ENCODE results near the gene CDKL1. TPM values are rescaled to one million over a fixed set of nuclear protein-coding genes. Genes with fewer than 3 reads are reported as not detected.
A peak's percentile ranks its signal among the peaks of the same experiment; 100 is the strongest.

CDKL1 gene
- total RNA-seq, 1 experiment from 2014 or later = 5.9 TPM

DNA sequence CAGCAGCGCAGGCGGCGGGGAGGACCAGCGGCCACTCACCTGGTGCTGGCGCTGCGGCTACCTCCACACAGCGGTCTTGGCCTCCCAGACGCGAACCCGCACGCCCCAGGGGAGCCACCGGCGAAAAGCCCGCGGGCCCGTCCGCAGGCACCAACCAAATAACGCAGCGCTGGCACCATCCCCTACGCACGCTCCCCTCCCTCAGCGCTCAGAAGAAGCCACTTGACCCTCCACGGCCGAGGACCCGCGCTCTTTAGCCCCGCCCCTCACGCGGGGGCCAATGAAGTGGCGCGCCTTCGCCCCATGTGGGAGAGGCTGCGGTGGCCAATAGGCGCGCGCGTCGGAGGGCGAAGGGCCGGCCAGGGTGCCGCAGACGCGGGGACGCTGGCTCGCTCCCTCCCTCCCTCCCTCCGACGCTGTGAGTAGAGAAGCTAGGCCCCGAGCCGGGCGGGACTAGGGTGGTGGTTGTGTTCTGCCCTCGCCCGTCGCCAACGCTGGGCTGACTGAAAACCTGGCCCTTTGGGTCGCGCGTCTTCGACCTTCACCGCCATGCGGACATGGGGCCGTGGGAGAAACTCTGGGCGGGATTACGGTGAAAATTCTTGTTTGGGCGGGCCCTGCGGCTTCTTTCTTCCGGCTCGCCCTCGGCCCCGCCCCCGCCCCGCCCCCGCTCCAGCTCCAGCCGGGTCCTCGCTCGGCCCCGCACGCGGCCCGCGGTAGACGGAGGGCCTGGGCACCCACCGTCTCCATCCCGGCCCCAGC is 84.5 kb downstream of the CDKL1 start, which contains the start of the genes DMAC2L and L2HGDH:
Gene DMAC2L, plus strand, starts transcription at position 353 of the 762 bp plus-strand sequence. CDS start 9,164 bp downstream, outside the sequence.
Gene L2HGDH, minus strand, starts transcription at position 258 of the 762 bp plus-strand sequence. Its CDS starts 79 bp downstream, at position 179.
- H3K27me3 ChIP-seq (ENCODE audit: low read length) = no peaks in the 10 kb centered on the region
- 0 out of 2 replicates have a peak, but pooled peaks cover 2% of the 10 kb centered on the region for H3K9me3 ChIP-seq (ENCODE audit: low read length)
- no peaks in the 10 kb centered on the region for H4K20me1 ChIP-seq (ENCODE audit: insufficient read depth, low read depth, low read length)
- H3K36me3 ChIP-seq (ENCODE audit: insufficient read depth, low read length) = peaks cover 24% of the 10 kb centered on the region
- H3K79me2 ChIP-seq (ENCODE audit: low read length) = peaks cover 86% of the 10 kb centered on the region
- H3K4me3 ChIP-seq (ENCODE audit: low read length) = peak within 1 kb of the TSS; percentile 77
- no peaks in the 10 kb centered on the region for H3K9me2 ChIP-seq (replicated peaks; ENCODE audit: insufficient read depth, low read length)
- peak within 1 kb of the TSS; percentile 80 for H3K4me2 ChIP-seq (ENCODE audit: low read depth, low read length, poor library complexity, severe bottlenecking)
- DNase-seq = peak; percentile 100
- H3K27ac ChIP-seq (ENCODE audit: low read length) = peak within 1 kb of the TSS; percentile 67
- H2AFZ ChIP-seq (ENCODE audit: low read length) = peak within 1 kb of the TSS; percentile 61
- H3K9ac ChIP-seq (ENCODE audit: low read length) = peak within 1 kb of the TSS; percentile 76
- peaks cover 27% of the 10 kb centered on the region for H3K4me1 ChIP-seq (ENCODE audit: low read length)

DNA sequence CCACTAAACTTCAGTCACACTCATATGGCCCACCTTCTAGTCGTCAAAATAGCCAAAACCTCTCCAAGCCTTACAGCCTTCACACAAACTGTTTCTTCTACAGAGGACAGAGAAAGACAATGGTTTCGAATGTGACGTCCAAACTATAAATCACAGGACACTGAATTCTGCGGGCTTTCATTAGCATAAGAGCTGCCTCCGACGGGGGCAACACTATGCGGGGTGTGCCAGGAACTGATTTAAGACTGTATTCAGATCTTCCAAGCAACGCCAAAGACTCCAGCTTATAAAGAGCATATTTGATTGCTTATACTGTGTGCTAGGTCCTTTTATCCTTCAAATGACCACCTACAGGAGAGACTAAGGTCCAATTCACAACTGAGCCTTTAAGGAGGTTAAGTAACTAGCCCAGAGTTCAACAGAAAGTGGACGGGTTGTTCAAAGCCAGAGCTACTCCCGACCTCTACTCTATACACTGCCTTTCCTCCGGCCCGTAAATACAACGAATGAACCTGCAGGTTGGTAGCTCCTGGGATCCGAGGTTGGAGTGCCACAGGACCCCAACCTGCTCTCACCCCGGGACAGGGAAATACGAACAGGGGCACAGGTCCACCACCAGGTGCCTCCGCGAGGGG is 85.2 kb downstream of the CDKL1 start:
- no peaks in the 10 kb centered on the region for H4K20me1 ChIP-seq (ENCODE audit: insufficient read depth, low read depth, low read length)
- peak; percentile 61 for DNase-seq
- peak overlapping the region; percentile 67 for H3K27ac ChIP-seq (ENCODE audit: low read length)
- peak overlapping the region; percentile 15 for H2AFZ ChIP-seq (ENCODE audit: low read length)
- H3K9me2 ChIP-seq (replicated peaks; ENCODE audit: insufficient read depth, low read length) = no peaks in the 10 kb centered on the region
- H3K4me3 ChIP-seq (ENCODE audit: low read length) = peak overlapping the region; percentile 77
- peaks cover 23% of the 10 kb centered on the region for H3K4me1 ChIP-seq (ENCODE audit: low read length)
- H3K27me3 ChIP-seq (ENCODE audit: low read length) = no peaks in the 10 kb centered on the region
- 0 out of 2 replicates have a peak, but pooled peaks cover 2% of the 10 kb centered on the region for H3K9me3 ChIP-seq (ENCODE audit: low read length)
- peak overlapping the region; percentile 80 for H3K4me2 ChIP-seq (ENCODE audit: low read depth, low read length, poor library complexity, severe bottlenecking)
- peaks cover 86% of the 10 kb centered on the region for H3K79me2 ChIP-seq (ENCODE audit: low read length)
- H3K9ac ChIP-seq (ENCODE audit: low read length) = peak overlapping the region; percentile 76
- H3K36me3 ChIP-seq (ENCODE audit: insufficient read depth, low read length) = peaks cover 20% of the 10 kb centered on the region

DNA sequence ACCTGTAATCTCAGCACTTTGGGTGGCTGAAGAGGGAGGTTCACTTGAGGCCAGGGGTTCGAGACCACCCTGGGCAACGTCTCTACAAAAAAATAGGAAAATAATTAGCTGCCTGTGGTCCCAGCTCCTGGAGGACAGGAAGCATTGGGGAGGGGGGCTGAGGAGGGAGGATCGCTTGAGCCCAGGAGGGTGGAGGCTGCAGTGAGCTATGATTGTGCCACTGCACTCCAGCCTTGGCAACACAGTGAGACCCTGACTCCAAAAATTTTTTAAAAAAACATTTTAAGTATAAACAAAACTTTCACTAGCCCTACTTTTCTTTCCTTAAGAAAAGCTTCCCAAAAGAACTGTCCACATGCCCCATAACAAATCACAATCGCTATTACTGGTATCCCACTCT is 86.2 kb downstream of the CDKL1 start:
- H3K36me3 ChIP-seq (ENCODE audit: insufficient read depth, low read length) = peaks cover 14% of the 10 kb centered on the region
- no peaks in the 10 kb centered on the region for H3K27me3 ChIP-seq (ENCODE audit: low read length)
- H3K4me1 ChIP-seq (ENCODE audit: low read length) = peaks cover 23% of the 10 kb centered on the region
- H3K9me3 ChIP-seq (ENCODE audit: low read length) = 0 out of 2 replicates have a peak, but pooled peaks cover 2% of the 10 kb centered on the region
- no peaks in the 10 kb centered on the region for H4K20me1 ChIP-seq (ENCODE audit: insufficient read depth, low read depth, low read length)
- H3K4me3 ChIP-seq (ENCODE audit: low read length) = peak overlapping the region; percentile 77
- H3K79me2 ChIP-seq (ENCODE audit: low read length) = peaks cover 87% of the 10 kb centered on the region
- DNase-seq = no peak
- H3K4me2 ChIP-seq (ENCODE audit: low read depth, low read length, poor library complexity, severe bottlenecking) = peak overlapping the region; percentile 80
- H3K9me2 ChIP-seq (replicated peaks; ENCODE audit: insufficient read depth, low read length) = no peaks in the 10 kb centered on the region
- H2AFZ ChIP-seq (ENCODE audit: low read length) = no peak overlapping the region
- H3K9ac ChIP-seq (ENCODE audit: low read length) = peak overlapping the region; percentile 76
- H3K27ac ChIP-seq (ENCODE audit: low read length) = no peak overlapping the region

DNA sequence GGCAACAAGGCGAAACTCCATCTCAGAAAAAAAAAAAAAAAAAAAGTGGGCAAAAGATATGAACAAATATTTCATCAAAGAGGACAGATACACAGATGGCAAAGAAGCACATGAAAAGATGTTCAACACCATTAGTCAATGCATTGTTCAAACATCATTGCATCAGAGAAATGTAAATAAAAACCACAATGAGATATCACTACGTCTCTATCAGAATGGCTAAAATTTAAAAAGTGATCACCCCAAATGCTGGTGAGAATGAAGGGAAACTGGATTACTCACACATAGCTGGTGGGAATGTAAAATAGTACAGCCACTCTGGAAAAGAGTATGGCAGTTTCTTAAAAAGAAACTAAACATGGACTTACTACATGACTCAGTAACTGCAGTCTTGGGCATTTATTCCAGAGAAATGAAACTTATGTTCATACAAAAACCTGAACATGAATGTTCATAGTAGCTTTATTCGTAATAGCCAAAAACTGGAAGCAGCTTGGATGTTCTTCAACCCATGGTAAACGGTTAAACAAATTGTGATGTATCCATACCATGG is 88.2 kb downstream of the CDKL1 start:
- H3K4me2 ChIP-seq (ENCODE audit: low read depth, low read length, poor library complexity, severe bottlenecking) = no peak overlapping the region
- peaks cover 94% of the 10 kb centered on the region for H3K79me2 ChIP-seq (ENCODE audit: low read length)
- H3K4me3 ChIP-seq (ENCODE audit: low read length) = no peak overlapping the region

DNA sequence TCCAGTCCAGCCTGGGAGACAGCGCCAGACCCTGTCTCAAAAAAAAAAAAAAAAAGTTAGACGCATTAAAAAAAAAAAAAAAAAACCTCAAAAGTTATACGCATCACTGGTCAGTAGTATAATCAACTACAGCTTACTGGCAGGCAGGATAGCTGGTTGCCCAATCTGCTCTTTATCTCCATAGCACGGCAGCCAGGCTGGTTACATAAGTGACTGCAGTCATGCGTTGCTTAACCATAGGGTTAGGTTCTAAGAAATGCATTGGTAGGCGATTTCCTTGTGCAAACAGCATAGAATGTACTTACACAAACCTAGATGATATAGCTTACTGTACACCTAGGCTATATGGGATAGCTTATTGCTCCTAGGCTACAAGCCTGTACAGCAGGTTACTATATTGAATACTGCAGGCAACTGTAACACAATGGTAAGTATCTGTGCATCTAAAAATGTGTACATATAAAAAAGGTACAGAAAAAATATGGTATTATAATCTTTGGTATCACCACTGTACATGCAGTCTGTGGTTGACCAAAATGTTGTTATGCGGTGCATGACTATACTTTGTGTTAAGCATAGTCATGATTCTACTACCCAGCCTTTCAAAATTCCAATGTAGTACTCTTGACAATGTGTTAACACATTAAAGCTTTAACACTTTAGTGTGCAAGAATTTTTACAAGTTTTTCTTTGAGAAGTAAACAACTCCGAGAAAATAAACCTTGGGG is 92.8 kb downstream of the CDKL1 start:
- Histone ChIP-seq H3K27me3 (ENCODE audit: low read length) (no peaks in the 10 kb centered on the region), H3K4me2 (ENCODE audit: low read depth, low read length, poor library complexity, severe bottlenecking) (no peak overlapping the region), H3K9me3 (ENCODE audit: low read length) (no peaks in the 10 kb centered on the region), H3K9ac (ENCODE audit: low read length) (no peak overlapping the region), H3K9me2 (replicated peaks; ENCODE audit: insufficient read depth, low read length) (no peaks in the 10 kb centered on the region), H3K4me3 (ENCODE audit: low read length) (no peak overlapping the region), H3K36me3 (ENCODE audit: insufficient read depth, low read length) (peaks cover 41% of the 10 kb centered on the region), H3K4me1 (ENCODE audit: low read length) (no peaks in the 10 kb centered on the region; the same call in 1 of the 2 replicates), H3K27ac (ENCODE audit: low read length) (no peak overlapping the region), H4K20me1 (ENCODE audit: insufficient read depth, low read depth, low read length) (no peaks in the 10 kb centered on the region), H2AFZ (ENCODE audit: low read length) (no peak overlapping the region), H3K79me2 (ENCODE audit: low read length) (peaks cover 95% of the 10 kb centered on the region)
- peak; percentile 56 for DNase-seq

More for the DNA sequence above, 88.2 kb downstream of the CDKL1 start:
- Histone ChIP-seq H3K27me3 (ENCODE audit: low read length) (no peaks in the 10 kb centered on the region), H3K36me3 (ENCODE audit: insufficient read depth, low read length) (peaks cover 10% of the 10 kb centered on the region; the same call in 1 of the 2 replicates), H3K27ac (ENCODE audit: low read length) (no peak overlapping the region), H3K9ac (ENCODE audit: low read length) (no peak overlapping the region), H3K9me2 (replicated peaks; ENCODE audit: insufficient read depth, low read length) (no peaks in the 10 kb centered on the region), H2AFZ (ENCODE audit: low read length) (no peak overlapping the region), H3K9me3 (ENCODE audit: low read length) (no peaks in the 10 kb centered on the region), H4K20me1 (ENCODE audit: insufficient read depth, low read depth, low read length) (no peaks in the 10 kb centered on the region), H3K4me1 (ENCODE audit: low read length) (peaks cover 19% of the 10 kb centered on the region)
- no peak for DNase-seq

DNA sequence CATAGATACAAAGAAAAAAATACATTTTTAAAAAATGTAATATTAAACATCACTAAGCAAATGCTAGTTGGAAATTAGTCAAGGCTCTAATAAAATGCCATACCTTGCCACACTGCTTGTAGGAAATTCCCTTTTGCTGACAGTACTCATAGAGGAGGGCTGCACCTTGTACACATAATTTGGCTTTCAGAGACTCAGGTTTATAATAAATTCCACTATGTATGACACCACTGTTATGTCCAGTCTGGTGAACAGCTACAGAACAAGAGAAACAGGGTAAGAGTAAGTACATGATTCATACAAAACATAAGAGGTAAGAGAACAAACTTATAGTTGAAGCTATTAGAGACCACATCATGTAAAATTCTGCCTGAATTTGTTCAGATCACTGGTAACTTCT is 94.8 kb downstream of the CDKL1 start:
- no peaks in the 10 kb centered on the region for H3K4me1 ChIP-seq (ENCODE audit: low read length)
- H3K36me3 ChIP-seq (ENCODE audit: insufficient read depth, low read length) = peaks cover 43% of the 10 kb centered on the region
- no peak overlapping the region for H3K4me3 ChIP-seq (ENCODE audit: low read length)
- no peak overlapping the region for H3K4me2 ChIP-seq (ENCODE audit: low read depth, low read length, poor library complexity, severe bottlenecking)
- H3K27me3 ChIP-seq (ENCODE audit: low read length) = no peaks in the 10 kb centered on the region
- H3K27ac ChIP-seq (ENCODE audit: low read length) = no peak overlapping the region
- DNase-seq = no peak
- no peaks in the 10 kb centered on the region for H3K9me3 ChIP-seq (ENCODE audit: low read length)
- H4K20me1 ChIP-seq (ENCODE audit: insufficient read depth, low read depth, low read length) = no peaks in the 10 kb centered on the region
- no peak overlapping the region for H3K9ac ChIP-seq (ENCODE audit: low read length)
- no peak overlapping the region for H2AFZ ChIP-seq (ENCODE audit: low read length)
- no peaks in the 10 kb centered on the region for H3K9me2 ChIP-seq (replicated peaks; ENCODE audit: insufficient read depth, low read length)
- H3K79me2 ChIP-seq (ENCODE audit: low read length) = peaks cover 95% of the 10 kb centered on the region

DNA sequence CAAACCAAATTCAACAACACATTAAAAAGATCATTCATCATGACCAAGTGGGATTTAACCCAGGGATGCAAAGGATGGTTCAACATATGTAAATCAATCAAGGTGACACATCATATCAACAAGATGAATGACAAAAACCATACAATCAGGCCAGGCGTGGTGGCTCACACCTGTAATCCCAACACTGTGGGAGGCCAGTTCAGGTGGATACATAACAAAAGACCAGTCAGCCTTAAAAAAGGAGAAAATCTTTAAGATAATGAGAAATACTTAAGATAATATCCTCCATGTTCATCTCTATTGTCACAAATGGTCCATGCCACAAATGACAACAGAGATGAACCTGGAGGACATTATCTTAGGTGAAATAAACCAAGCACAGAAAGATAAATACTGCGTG is 97.1 kb downstream of the CDKL1 start:
- Histone ChIP-seq H3K9me3 (ENCODE audit: low read length) (no peaks in the 10 kb centered on the region), H4K20me1 (ENCODE audit: insufficient read depth, low read depth, low read length) (no peaks in the 10 kb centered on the region), H3K9ac (ENCODE audit: low read length) (no peak overlapping the region), H3K4me3 (ENCODE audit: low read length) (no peak overlapping the region), H3K36me3 (ENCODE audit: insufficient read depth, low read length) (peaks cover 43% of the 10 kb centered on the region), H3K79me2 (ENCODE audit: low read length) (peaks cover 88% of the 10 kb centered on the region), H3K27me3 (ENCODE audit: low read length) (no peaks in the 10 kb centered on the region), H3K9me2 (replicated peaks; ENCODE audit: insufficient read depth, low read length) (no peaks in the 10 kb centered on the region), H3K4me2 (ENCODE audit: low read depth, low read length, poor library complexity, severe bottlenecking) (no peak overlapping the region), H3K27ac (ENCODE audit: low read length) (no peak overlapping the region), H3K4me1 (ENCODE audit: low read length) (no peaks in the 10 kb centered on the region), H2AFZ (ENCODE audit: low read length) (no peak overlapping the region)
- DNase-seq = no peak

Measured in Karpas-422 (cell line).